NAMALWA (cell line): ENCODE measurements around the gene DSTN.

ENCODE experiments used
- DNase-seq: peaks from one replicate; pipeline ENCODE4 v3.0.0-alpha.2; 2015; ENCODE audit warnings: low spot score

DSTN gene

GRCh38 chr20:17569616-17570346, at the start of gene DSTN:
Gene DSTN, plus strand, starts transcription at chr20:17570075. Its CDS starts 134 bp downstream, at chr20:17570209.
- peak; percentile 92 for DNase-seq

- DNase-seq = no peak
Observed at GRCh38 chr20:17520583-17520982, 49.3 kb upstream of the DSTN start.

GRCh38 chr20:17522528-17522927, 47.3 kb upstream of the DSTN start:
- DNase-seq = no peak

- DNase-seq = no peak
Observed at GRCh38 chr20:17523326-17523725, 46.5 kb upstream of the DSTN start.

GRCh38 chr20:17524560-17524959, 45.3 kb upstream of the DSTN start:
- DNase-seq = no peak

GRCh38 chr20:17525132-17525531, 44.7 kb upstream of the DSTN start:
- DNase-seq = no peak

GRCh38 chr20:17525650-17526049, 44.2 kb upstream of the DSTN start:
- DNase-seq = peak; percentile 51

GRCh38 chr20:17529586-17529985, 40.3 kb upstream of the DSTN start:
- no peak for DNase-seq

- DNase-seq = no peak
Observed at GRCh38 chr20:17530153-17530552, 39.7 kb upstream of the DSTN start.

- DNase-seq = peak; percentile 58
Observed at GRCh38 chr20:17530716-17531664, 38.9 kb upstream of the DSTN start, which contains the start of gene BFSP1. Gene BFSP1, minus strand, starts transcription at chr20:17531379. Its CDS starts 50 bp downstream, at chr20:17531329.

- no peak for DNase-seq
Observed at GRCh38 chr20:17531665-17532025, 38.2 kb upstream of the DSTN start.

GRCh38 chr20:17533396-17533795, 36.5 kb upstream of the DSTN start:
- DNase-seq = peak; percentile 54

- no peak for DNase-seq
Observed at GRCh38 chr20:17534077-17534476, 35.8 kb upstream of the DSTN start.

- DNase-seq = peak; percentile 89
Observed at GRCh38 chr20:17536944-17537444, 32.9 kb upstream of the DSTN start.

- DNase-seq = no peak
Observed at GRCh38 chr20:17537959-17538358, 31.9 kb upstream of the DSTN start.

- peak; percentile 42 for DNase-seq
Observed at GRCh38 chr20:17538517-17539170, 31.2 kb upstream of the DSTN start.

- DNase-seq = no peak
Observed at GRCh38 chr20:17541596-17541995, 28.3 kb upstream of the DSTN start.

- no peak for DNase-seq
Observed at GRCh38 chr20:17541996-17542395, 27.9 kb upstream of the DSTN start.

GRCh38 chr20:17542481-17542880, 27.4 kb upstream of the DSTN start:
- DNase-seq = no peak

- no peak for DNase-seq
Observed at GRCh38 chr20:17542993-17543412, 26.9 kb upstream of the DSTN start.

- DNase-seq = no peak
Observed at GRCh38 chr20:17543531-17544131, 26.2 kb upstream of the DSTN start.

GRCh38 chr20:17545127-17545526, 24.7 kb upstream of the DSTN start:
- DNase-seq = no peak
